ENCODE data around the gene PRKCA. TPM values are rescaled to one million over a fixed set of nuclear protein-coding genes. Genes with fewer than 3 reads are reported as not detected.
"Not testable (repeated sequence)": the region's sequence is repeated elsewhere in the genome, so short reads cannot be mapped to it uniquely, and the experiment has no call there.

The PRKCA gene
- total RNA-seq, 1 donor: 60.5 TPM

DNA sequence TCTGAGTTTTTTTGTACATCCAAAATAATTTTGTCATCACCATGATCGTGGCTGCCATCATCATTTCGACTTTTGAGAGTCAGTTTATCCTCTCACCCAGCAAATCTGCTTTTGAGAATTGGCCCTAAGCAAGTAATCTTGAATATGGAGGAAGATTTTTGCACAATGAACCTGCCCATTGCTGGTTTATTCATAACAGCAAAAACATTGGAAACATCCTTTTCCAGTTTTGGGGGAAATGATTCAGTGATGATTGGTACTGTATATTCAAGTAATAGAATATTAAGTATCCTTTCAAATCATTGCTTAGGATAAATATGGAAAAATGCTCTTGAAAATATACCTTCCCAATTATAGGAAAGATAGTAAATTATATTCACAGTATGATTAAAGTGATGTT, 53.1 kb downstream of the PRKCA start:
- no peak for DNase-seq (ENCODE audit: low read depth)
- no peak for TF ChIP-seq CTCF (IDR thresholded peaks at IDR 0.05; ENCODE audit: insufficient read depth, low read depth, low read length)
- no peak overlapping the region for H3K4me3 ChIP-seq (ENCODE audit: low read depth, low read length)

DNA sequence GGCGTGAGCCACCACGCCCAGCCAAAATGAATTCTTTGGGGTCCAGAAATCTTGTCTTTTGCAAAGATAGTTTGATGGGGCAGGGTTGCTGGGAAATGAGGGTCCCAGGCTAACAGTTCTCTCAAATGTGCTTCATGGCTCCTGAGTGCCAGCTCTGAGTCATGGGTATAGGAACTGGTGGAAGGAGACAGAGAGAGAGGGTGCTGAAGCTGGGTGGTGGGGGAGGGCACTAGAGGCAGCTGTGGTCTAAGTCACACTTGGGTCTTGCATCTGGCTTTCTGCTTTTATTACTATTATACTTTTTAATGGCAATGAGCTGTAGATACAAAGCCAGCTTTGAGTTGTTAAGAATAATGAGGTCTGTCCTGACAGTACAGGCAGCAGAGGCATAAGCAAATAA, 54.6 kb downstream of the PRKCA start:
- TF ChIP-seq CTCF (IDR thresholded peaks at IDR 0.05; ENCODE audit: insufficient read depth, low read depth, low read length): no peak
- DNase-seq (ENCODE audit: low read depth): no peak
- no peak overlapping the region for H3K4me3 ChIP-seq (ENCODE audit: low read depth, low read length)

GRCh38 chr17:66359351-66359750, 56.9 kb downstream of the PRKCA start:
- DNase-seq (ENCODE audit: low read depth): no peak
- H3K4me3 ChIP-seq (ENCODE audit: low read depth, low read length): no peak overlapping the region
- TF ChIP-seq CTCF (IDR thresholded peaks at IDR 0.05; ENCODE audit: insufficient read depth, low read depth, low read length): no peak

DNA sequence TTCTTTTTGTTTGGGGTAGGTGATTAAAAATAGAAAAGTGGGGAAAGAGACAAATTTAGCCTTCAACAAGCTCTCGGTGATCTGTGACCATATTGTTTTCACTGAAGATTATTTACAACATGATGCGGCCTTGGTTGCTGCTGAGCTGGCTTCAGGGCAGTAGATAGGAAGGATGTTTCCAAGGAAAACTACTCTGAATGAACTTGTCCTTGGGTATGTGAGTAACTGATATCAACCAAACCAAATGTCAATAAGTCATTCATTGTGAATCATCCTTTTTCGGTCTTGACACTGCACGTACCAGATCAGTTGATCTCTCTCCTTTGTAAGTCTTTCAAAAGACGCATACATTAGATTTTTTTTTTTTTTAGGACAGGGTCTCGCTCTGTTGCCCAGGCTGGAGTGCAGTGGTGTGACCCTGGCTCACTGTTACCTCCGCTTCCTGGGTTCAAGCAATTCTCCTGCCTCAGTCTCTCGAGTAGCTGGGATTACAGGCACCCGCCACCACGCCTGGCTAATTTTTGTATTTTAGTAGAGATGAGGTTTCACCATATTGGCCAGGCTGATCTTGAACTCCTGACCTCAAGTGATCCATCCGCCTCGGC, 58.6 kb downstream of the PRKCA start:
- DNase-seq (ENCODE audit: low read depth); H3K4me3 ChIP-seq (ENCODE audit: low read depth, low read length): not testable (repeated sequence)

- no peak for TF ChIP-seq CTCF (IDR thresholded peaks at IDR 0.05; ENCODE audit: insufficient read depth, low read depth, low read length)
- DNase-seq (ENCODE audit: low read depth): no peak
- H3K4me3 ChIP-seq (ENCODE audit: low read depth, low read length): no peak overlapping the region
Observed at GRCh38 chr17:66364508-66364907, 62.1 kb downstream of the PRKCA start.

DNA sequence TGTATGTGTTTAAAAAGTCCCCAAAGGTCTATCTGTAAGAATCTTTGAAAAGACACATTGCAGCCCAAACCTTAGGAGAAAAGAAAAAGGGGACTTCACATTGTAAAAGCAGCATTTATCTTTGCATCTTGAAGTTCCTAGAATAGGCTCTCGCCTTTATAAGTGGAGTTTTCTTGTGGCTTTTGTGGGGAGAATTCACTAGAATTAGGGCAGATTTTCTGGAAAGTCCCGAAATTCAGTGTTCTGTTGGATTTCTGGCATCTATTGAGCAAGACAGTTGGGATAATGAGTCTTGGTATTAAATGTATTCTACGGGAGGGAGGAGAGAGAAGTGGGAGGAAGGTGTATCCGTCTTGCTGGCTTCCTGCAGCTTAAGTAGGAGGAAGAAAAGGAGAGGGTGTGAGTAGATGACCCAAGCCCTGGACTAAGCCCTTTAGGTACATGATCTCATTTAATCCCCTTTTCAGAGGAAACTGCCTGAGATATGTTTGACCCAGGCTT, 62.6 kb downstream of the PRKCA start:
- TF ChIP-seq CTCF (IDR thresholded peaks at IDR 0.05; ENCODE audit: insufficient read depth, low read depth, low read length): no peak
- no peak overlapping the region for H3K4me3 ChIP-seq (ENCODE audit: low read depth, low read length)
- peak; percentile 49 for DNase-seq (ENCODE audit: low read depth)

- TF ChIP-seq CTCF (IDR thresholded peaks at IDR 0.05; ENCODE audit: insufficient read depth, low read depth, low read length): no peak
- DNase-seq (ENCODE audit: low read depth): peak; percentile 22
- no peak overlapping the region for H3K4me3 ChIP-seq (ENCODE audit: low read depth, low read length)
Observed at GRCh38 chr17:66365903-66366302, 63.5 kb downstream of the PRKCA start.
